Prostate gland (tissue), 2 donors: Measurements from ENCODE around the gene MRPL23.

ENCODE experiments used
- CTCF ChIP-seq, 4 experiments: fragments of 200-600 bp in 2 of 4; fragments of 450-650 bp in 2 of 4; sonication (generic) in 2 of 4; IDR thresholded peaks; 1 replicate in 3 of 4; 2 replicates in 1 of 4; pipeline ENCODE4 v1.5.1; 2016 to 2019; ENCODE audit warnings: antibody characterized with exemption in 4 of 4, mild to moderate bottlenecking in 2 of 4, moderate library complexity in 2 of 4
- POLR2A ChIP-seq: fragments of 450-650 bp; IDR thresholded peaks from one replicate; pipeline ENCODE4 v1.6.1; 2016; ENCODE audit warnings: antibody characterized with exemption, mild to moderate bottlenecking
- POLR2AphosphoS5 ChIP-seq: sonication (generic); formaldehyde crosslinking; IDR thresholded peaks from one replicate; pipeline ENCODE4 v1.6.1; 2017; ENCODE audit warnings: antibody characterized with exemption

- TF ChIP-seq CTCF (IDR thresholded peaks at IDR 0.05) (no peak), POLR2A (no peak), POLR2AphosphoS5 (no peak)
Observed at GRCh38 chr11:1942558-1943260, 4.4 kb upstream of the MRPL23 start.
